DND-41 (cell line): ENCODE measurements around the gene PAK1.

Experiments
- ATAC-seq: fragments of 200-7000 bp; cut with Tn5 transposase; 3 replicates; pipeline ENCODE4 v1.9.1; 2021; ENCODE audit warnings: low read depth; ENCODE audit not compliant: insufficient read depth
- DNase-seq: peaks from one replicate; pipeline ENCODE4 v3.0.0-alpha.2; 2020
- H2AFZ ChIP-seq: 2 replicates; pipeline ENCODE4 v1.6.0; 2012; ENCODE audit warnings: low read depth, low read length
- H3K27ac ChIP-seq: 2 replicates; pipeline ENCODE4 v1.5.1; 2012; ENCODE audit warnings: low read length, inconsistent platforms
- H3K27me3 ChIP-seq: fragments of 200-600 bp; sonication (generic); 2 replicates; pipeline ENCODE4 v1.6.0; 2012; ENCODE audit warnings: low read length, mild to moderate bottlenecking, inconsistent platforms; ENCODE audit not compliant: insufficient read depth, poor library complexity
- H3K36me3 ChIP-seq: 2 replicates; pipeline ENCODE4 v1.5.1; 2012; ENCODE audit warnings: low read length, inconsistent platforms; ENCODE audit not compliant: insufficient read depth
- H3K4me1 ChIP-seq: 2 replicates; pipeline ENCODE4 v1.5.1; 2012; ENCODE audit warnings: mild to moderate bottlenecking, low read length; ENCODE audit not compliant: insufficient read depth
- H3K4me2 ChIP-seq: 2 replicates; pipeline ENCODE4 v1.6.0; 2012; ENCODE audit warnings: mild to moderate bottlenecking, moderate library complexity, low read length, inconsistent platforms; ENCODE audit not compliant: insufficient read depth
- H3K4me3 ChIP-seq, 2 experiments: fragments of 200-600 bp in 1 of 2; shearing (Covaris generic) in 1 of 2; 2 replicates each; pipeline ENCODE4 v1.5.1; 2012 to 2016; ENCODE audit warnings: inconsistent platforms in 2 of 2, low read length in 2 of 2, mild to moderate bottlenecking in 2 of 2, low read depth in 1 of 2, moderate library complexity in 1 of 2
- H3K79me2 ChIP-seq: 2 replicates; pipeline ENCODE4 v1.6.0; 2012; ENCODE audit warnings: low read length, inconsistent platforms; ENCODE audit not compliant: insufficient read depth
- H3K9ac ChIP-seq: 2 replicates; pipeline ENCODE4 v1.6.0; 2012; ENCODE audit warnings: low read depth, mild to moderate bottlenecking, inconsistent platforms, low read length, moderate library complexity
- H3K9me3 ChIP-seq: 2 replicates; pipeline ENCODE4 v1.5.1; 2012; ENCODE audit warnings: low read length, moderate library complexity, mild to moderate bottlenecking, inconsistent platforms; ENCODE audit not compliant: insufficient read depth, severe bottlenecking
- H4K20me1 ChIP-seq: 2 replicates; pipeline ENCODE4 v1.6.0; 2012; ENCODE audit warnings: low read length; ENCODE audit not compliant: insufficient read depth
- EZH2 ChIP-seq: IDR thresholded peaks from 3 replicates; pipeline ENCODE4 v1.6.1; 2012; ENCODE audit warnings: borderline replicate concordance, low read depth, mild to moderate bottlenecking, moderate library complexity, low read length, inconsistent platforms; ENCODE audit not compliant: severe bottlenecking
- TF ChIP-seq, protein P1 (sequence below): IDR thresholded peaks from 2 replicates; pipeline ENCODE4 v1.5.1; 2012; ENCODE audit warnings: borderline replicate concordance, low read length, moderate library complexity, mild to moderate bottlenecking; ENCODE audit not compliant: poor library complexity, severe bottlenecking; ENCODE audit errors: extremely low read depth

The PAK1 gene

DNA sequence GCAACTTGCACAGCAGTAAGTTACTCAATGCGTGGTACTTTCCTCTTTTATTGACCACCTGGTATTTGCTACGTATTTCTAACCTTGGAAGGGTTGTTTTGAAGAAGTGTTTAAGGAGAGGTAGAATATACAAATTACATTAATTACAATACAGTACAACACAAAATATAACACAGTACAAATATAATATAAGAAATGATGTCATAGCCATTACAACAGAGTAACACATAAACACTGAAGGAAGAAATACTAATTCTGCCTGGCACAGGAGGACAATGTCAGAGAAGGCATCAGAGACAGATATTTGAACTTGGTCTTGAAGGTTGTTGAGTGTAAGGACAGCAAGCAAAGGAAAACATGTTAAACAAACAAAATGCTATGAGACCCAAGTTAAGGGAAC, 25.6 kb downstream of the PAK1 start:
- Histone ChIP-seq H3K4me3 (no peak overlapping the region), H3K27ac (no peak overlapping the region), H4K20me1 (no peaks in the 10 kb centered on the region), H3K9ac (no peak overlapping the region), H3K4me1 (peaks cover 24% of the 10 kb centered on the region), H2AFZ (no peak overlapping the region), H3K4me2 (no peak overlapping the region), H3K9me3 (no peaks in the 10 kb centered on the region), H3K36me3 (no peaks in the 10 kb centered on the region), H3K27me3 (no peaks in the 10 kb centered on the region), H3K79me2 (no peaks in the 10 kb centered on the region)
- ATAC-seq: no peak
- no peak for DNase-seq
- no peak for TF ChIP-seq EZH2
- TF ChIP-seq, protein P1, sequence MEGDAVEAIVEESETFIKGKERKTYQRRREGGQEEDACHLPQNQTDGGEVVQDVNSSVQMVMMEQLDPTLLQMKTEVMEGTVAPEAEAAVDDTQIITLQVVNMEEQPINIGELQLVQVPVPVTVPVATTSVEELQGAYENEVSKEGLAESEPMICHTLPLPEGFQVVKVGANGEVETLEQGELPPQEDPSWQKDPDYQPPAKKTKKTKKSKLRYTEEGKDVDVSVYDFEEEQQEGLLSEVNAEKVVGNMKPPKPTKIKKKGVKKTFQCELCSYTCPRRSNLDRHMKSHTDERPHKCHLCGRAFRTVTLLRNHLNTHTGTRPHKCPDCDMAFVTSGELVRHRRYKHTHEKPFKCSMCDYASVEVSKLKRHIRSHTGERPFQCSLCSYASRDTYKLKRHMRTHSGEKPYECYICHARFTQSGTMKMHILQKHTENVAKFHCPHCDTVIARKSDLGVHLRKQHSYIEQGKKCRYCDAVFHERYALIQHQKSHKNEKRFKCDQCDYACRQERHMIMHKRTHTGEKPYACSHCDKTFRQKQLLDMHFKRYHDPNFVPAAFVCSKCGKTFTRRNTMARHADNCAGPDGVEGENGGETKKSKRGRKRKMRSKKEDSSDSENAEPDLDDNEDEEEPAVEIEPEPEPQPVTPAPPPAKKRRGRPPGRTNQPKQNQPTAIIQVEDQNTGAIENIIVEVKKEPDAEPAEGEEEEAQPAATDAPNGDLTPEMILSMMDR: no peak

DNA sequence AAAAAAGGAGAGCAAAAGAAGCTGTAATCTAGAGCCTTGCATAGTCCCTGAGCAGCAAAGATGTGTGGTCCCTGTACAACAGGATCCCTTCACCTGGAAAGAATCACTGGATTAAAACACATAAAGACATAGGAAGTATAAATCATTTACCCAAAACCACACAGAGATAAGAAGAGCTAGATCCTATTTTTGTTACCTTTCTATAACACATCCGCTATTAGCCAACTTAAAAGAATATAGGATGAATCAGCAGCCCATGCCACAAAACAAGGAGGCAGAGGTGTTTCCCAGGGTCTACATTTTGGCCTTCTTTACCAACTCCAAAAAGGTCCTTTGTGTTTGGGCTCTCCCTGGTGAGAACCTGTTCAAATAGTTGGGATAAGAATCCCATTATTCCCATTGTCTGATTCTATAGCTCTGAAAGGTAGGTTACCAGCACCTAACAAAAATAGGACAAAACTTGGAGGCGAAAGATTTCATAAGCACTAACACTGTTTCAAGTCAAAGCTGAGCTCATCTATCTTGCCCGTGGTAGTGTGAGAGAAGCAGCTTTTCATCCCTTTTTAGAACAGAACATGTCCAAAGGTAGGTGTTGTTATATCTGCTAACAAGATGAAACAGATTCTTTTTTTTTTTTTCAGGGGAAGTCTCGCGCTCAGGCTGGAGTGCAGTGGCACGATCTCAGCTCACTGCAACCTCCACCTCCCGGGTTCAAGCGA, 26.8 kb downstream of the PAK1 start:
- Histone ChIP-seq H3K4me3 (no peak overlapping the region), H3K9me3 (no peaks in the 10 kb centered on the region), H3K27ac (no peak overlapping the region), H3K9ac (no peak overlapping the region), H3K79me2 (no peaks in the 10 kb centered on the region), H3K4me1 (peaks cover 24% of the 10 kb centered on the region), H3K27me3 (no peaks in the 10 kb centered on the region), H4K20me1 (no peaks in the 10 kb centered on the region), H2AFZ (no peak overlapping the region), H3K36me3 (no peaks in the 10 kb centered on the region), H3K4me2 (no peak overlapping the region)
- TF ChIP-seq EZH2: no peak
- TF ChIP-seq, protein P1: no peak
- DNase-seq: no peak
- no peak for ATAC-seq

DNA sequence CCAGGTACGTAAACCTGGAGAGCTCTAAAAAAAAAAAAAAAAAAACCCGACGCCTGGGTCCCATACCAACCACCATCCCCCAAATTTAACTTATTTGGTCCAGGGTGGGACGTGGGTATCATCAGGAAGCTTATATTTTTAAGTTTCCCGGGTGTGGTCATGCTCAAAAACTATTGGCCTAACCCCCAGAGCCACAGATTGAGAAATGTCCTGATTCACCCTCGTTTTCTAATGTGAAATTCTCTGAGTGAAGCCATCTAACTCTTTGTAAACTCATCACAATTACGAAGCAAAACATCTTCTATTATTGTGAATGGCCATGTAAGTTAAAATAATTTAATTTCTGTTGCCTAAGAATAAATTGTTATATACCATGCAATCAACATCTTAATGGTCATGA, 29.6 kb downstream of the PAK1 start:
- no peak for DNase-seq
- Histone ChIP-seq H3K36me3 (no peaks in the 10 kb centered on the region), H3K4me3 (no peak overlapping the region), H3K4me1 (peaks cover 9% of the 10 kb centered on the region), H4K20me1 (no peaks in the 10 kb centered on the region), H3K9ac (no peak overlapping the region), H3K27ac (no peak overlapping the region), H2AFZ (no peak overlapping the region), H3K4me2 (no peak overlapping the region), H3K9me3 (no peaks in the 10 kb centered on the region), H3K79me2 (no peaks in the 10 kb centered on the region), H3K27me3 (no peaks in the 10 kb centered on the region)
- ATAC-seq: no peak
- TF ChIP-seq EZH2: no peak
- TF ChIP-seq, protein P1: no peak
